Measurements from ENCODE around the gene SMAD4. TPM values are rescaled to one million over a fixed set of nuclear protein-coding genes. Genes with fewer than 3 reads are reported as not detected.

Gene SMAD4
- total RNA-seq, result 120 and 142 TPM in 2 replicates

GRCh38 chr18:51029694-51030536 is at the start of gene SMAD4:
SMAD4 (plus strand) TSS chr18:51030213; CDS start chr18:51047047, 16,834 bp downstream.

Other genes starting within 250 kb of the SMAD4 start
- gene MRO, start 210.2 kb upstream of the SMAD4 start, total RNA-seq, result 0.39 and 0.43 TPM in 2 replicates
- 35.0 and 39.6 TPM in 2 replicates for gene ME2, start 151.1 kb upstream of the SMAD4 start, total RNA-seq
- gene ELAC1, start 62.2 kb upstream of the SMAD4 start, total RNA-seq, result 8.4 and 12.7 TPM in 2 replicates
- 34.0 and 40.0 TPM in 2 replicates for gene MEX3C, start 167.5 kb downstream of the SMAD4 start, total RNA-seq

Data from articular chondrocyte of knee joint (primary cell).